ENCODE results near the gene KRT2.

GRCh38 chr12:52663420-52663819, 11.4 kb upstream of the KRT2 start:
- no peak for TF ChIP-seq CTCF (conservative IDR thresholded peaks at IDR 0.05; ENCODE audit: low read length)
- TF ChIP-seq EZH2phosphoT487 (IDR thresholded peaks at IDR 0.05; ENCODE audit: borderline replicate concordance, low read depth, low read length), result no peak

Data from OCI-LY7 (cell line).